ENCODE data around the gene PIM1.
A peak's percentile ranks its signal among the peaks of the same experiment; 100 is the strongest.

PIM1 gene

GRCh38 chr6:37205997-37206340 is 36.0 kb downstream of the PIM1 start:
- H3K27me3 Mint-ChIP-seq (ENCODE audit: low read depth, poor library complexity): peaks cover 24% of the 10 kb centered on the region
- no peak for DNase-seq
- TF ChIP-seq CTCF (IDR thresholded peaks at IDR 0.05): no peak
- H3K9me3 Mint-ChIP-seq: no peaks in the 10 kb centered on the region
- H3K4me1 Mint-ChIP-seq: peaks cover 23% of the 10 kb centered on the region
- no peak overlapping the region for H3K27ac Mint-ChIP-seq
- no peaks in the 10 kb centered on the region for H3K36me3 Mint-ChIP-seq (ENCODE audit: low read depth)
- H3K4me3 Mint-ChIP-seq: no peak overlapping the region

- H3K27ac Mint-ChIP-seq: no peak overlapping the region
- no peaks in the 10 kb centered on the region for H3K36me3 Mint-ChIP-seq (ENCODE audit: low read depth)
These were observed 36.7 kb downstream of the PIM1 start for GRCh38 chr6:37206622-37207021.

GRCh38 chr6:37207903-37208456 is 38.0 kb downstream of the PIM1 start:
- TF ChIP-seq CTCF (IDR thresholded peaks at IDR 0.05): peak; percentile 57
- no peaks in the 10 kb centered on the region for H3K36me3 Mint-ChIP-seq (ENCODE audit: low read depth)
- no peak overlapping the region for H3K4me3 Mint-ChIP-seq
- H3K4me1 Mint-ChIP-seq: peaks cover 23% of the 10 kb centered on the region
- no peaks in the 10 kb centered on the region for H3K9me3 Mint-ChIP-seq
- peak; percentile 79 for DNase-seq
- H3K27ac Mint-ChIP-seq: no peak overlapping the region
- H3K27me3 Mint-ChIP-seq (ENCODE audit: low read depth, poor library complexity): peaks cover 30% of the 10 kb centered on the region

More at GRCh38 chr6:37206622-37207021, 36.7 kb downstream of the PIM1 start:
- no peak for DNase-seq
- Mint-ChIP-seq H3K9me3 (no peaks in the 10 kb centered on the region), H3K4me3 (no peak overlapping the region), H3K4me1 (peaks cover 23% of the 10 kb centered on the region), H3K27me3 (ENCODE audit: low read depth, poor library complexity) (peaks cover 28% of the 10 kb centered on the region)
- no peak for TF ChIP-seq CTCF (IDR thresholded peaks at IDR 0.05)

- H3K27me3 Mint-ChIP-seq (ENCODE audit: low read depth, poor library complexity): peaks cover 31% of the 10 kb centered on the region
- no peak for TF ChIP-seq CTCF (IDR thresholded peaks at IDR 0.05)
- H3K4me1 Mint-ChIP-seq: peaks cover 23% of the 10 kb centered on the region
- H3K4me3 Mint-ChIP-seq: no peak overlapping the region
- H3K36me3 Mint-ChIP-seq (ENCODE audit: low read depth): no peaks in the 10 kb centered on the region
- no peak for DNase-seq
- no peak overlapping the region for H3K27ac Mint-ChIP-seq
- H3K9me3 Mint-ChIP-seq: no peaks in the 10 kb centered on the region
These were observed 38.8 kb downstream of the PIM1 start for GRCh38 chr6:37208793-37209192.

GRCh38 chr6:37209461-37210205 is 39.7 kb downstream of the PIM1 start:
- Mint-ChIP-seq H3K27me3 (ENCODE audit: low read depth, poor library complexity) (peaks cover 31% of the 10 kb centered on the region), H3K9me3 (no peaks in the 10 kb centered on the region), H3K4me3 (no peak overlapping the region), H3K4me1 (peaks cover 23% of the 10 kb centered on the region), H3K27ac (no peak overlapping the region), H3K36me3 (ENCODE audit: low read depth) (no peaks in the 10 kb centered on the region)
- no peak for TF ChIP-seq CTCF (IDR thresholded peaks at IDR 0.05)
- no peak for DNase-seq

All from nephron progenitor cell (in vitro differentiated cells).